ENCODE results near the gene MT1X.

GRCh38 chr16:56700195-56700594 is 17.9 kb downstream of the MT1X start:
- TF ChIP-seq CTCF (conservative IDR thresholded peaks at IDR 0.05), result no peak
- no peak for TF ChIP-seq EZH2 (IDR thresholded peaks at IDR 0.05; ENCODE audit: low read depth)
